Karpas-422 (cell line): ENCODE results near the gene CD200R1. TPM values are rescaled to one million over a fixed set of nuclear protein-coding genes. Genes with fewer than 3 reads are reported as not detected.
A peak's percentile ranks its signal among the peaks of the same experiment; 100 is the strongest.

Experiments used
- DNase-seq: peaks from one replicate; pipeline ENCODE4 v3.0.0-alpha.2; 2015
- H2AFZ ChIP-seq: fragments of 200-600 bp; sonication (generic); 2 replicates; pipeline ENCODE4 v1.6.1; 2014; ENCODE audit warnings: antibody characterized with exemption, low read length, mixed read lengths
- H3K27ac ChIP-seq: fragments of 200-600 bp; sonication (generic); 2 replicates; pipeline ENCODE4 v1.5.1; 2014; ENCODE audit warnings: mild to moderate bottlenecking, low read length, moderate library complexity
- H3K27me3 ChIP-seq: fragments of 200-600 bp; sonication (generic); 2 replicates; pipeline ENCODE4 v1.6.1; 2014; ENCODE audit warnings: low read length, mixed read lengths
- H3K36me3 ChIP-seq: fragments of 200-600 bp; sonication (generic); 2 replicates; pipeline ENCODE4 v1.6.1; 2014; ENCODE audit warnings: low read length, mixed read lengths; ENCODE audit not compliant: insufficient read depth
- H3K4me1 ChIP-seq: fragments of 200-600 bp; sonication (generic); 2 replicates; pipeline ENCODE4 v1.6.1; 2014; ENCODE audit warnings: mild to moderate bottlenecking, low read length, mixed read lengths
- H3K4me2 ChIP-seq: fragments of 200-600 bp; sonication (generic); 2 replicates; pipeline ENCODE4 v1.6.1; 2014; ENCODE audit warnings: low read length, low read depth, mild to moderate bottlenecking; ENCODE audit not compliant: poor library complexity, severe bottlenecking
- H3K4me3 ChIP-seq: fragments of 200-600 bp; sonication (generic); 2 replicates; pipeline ENCODE4 v1.5.1; 2014; ENCODE audit warnings: mild to moderate bottlenecking, antibody characterized with exemption, low read length, mixed read lengths
- H3K79me2 ChIP-seq: fragments of 200-600 bp; sonication (generic); 2 replicates; pipeline ENCODE4 v1.6.1; 2014; ENCODE audit warnings: mild to moderate bottlenecking, low read length, mixed read lengths
- H3K9ac ChIP-seq: fragments of 200-600 bp; sonication (generic); 2 replicates; pipeline ENCODE4 v1.6.0; 2014; ENCODE audit warnings: low read length
- H3K9me2 ChIP-seq: fragments of 200-600 bp; sonication (generic), shearing (Covaris generic); replicated peaks from 2 replicates; pipeline ENCODE4 v1.6.0; 2014; ENCODE audit warnings: mild to moderate bottlenecking, low read length, moderate library complexity; ENCODE audit not compliant: insufficient read depth
- H3K9me3 ChIP-seq: fragments of 300-700, 200-600 bp; sonication (generic); 2 replicates; pipeline ENCODE4 v1.6.1; 2014; ENCODE audit warnings: low read length, mixed read lengths
- H4K20me1 ChIP-seq: fragments of 200-600 bp; sonication (generic); 2 replicates; pipeline ENCODE4 v1.6.1; 2014; ENCODE audit warnings: mild to moderate bottlenecking, antibody characterized with exemption, low read length, low read depth; ENCODE audit not compliant: insufficient read depth
- total RNA-seq: library from RNA; depleted of rRNA; stranded (reverse); fragments of >200 nt; shearing (Covaris generic); gene quantifications from 2 replicates; pipeline ENCODE4 v1.2.3, GENCODE V29; 2014; ENCODE audit warnings: low replicate concordance

The CD200R1 gene
- total RNA-seq, 1 experiment from 2014 or later, result not detected

- H3K27ac ChIP-seq, result no peak overlapping the region
Measured at GRCh38 chr3:113005611-113006010, 30.7 kb upstream of the CD200R1 start.

DNA sequence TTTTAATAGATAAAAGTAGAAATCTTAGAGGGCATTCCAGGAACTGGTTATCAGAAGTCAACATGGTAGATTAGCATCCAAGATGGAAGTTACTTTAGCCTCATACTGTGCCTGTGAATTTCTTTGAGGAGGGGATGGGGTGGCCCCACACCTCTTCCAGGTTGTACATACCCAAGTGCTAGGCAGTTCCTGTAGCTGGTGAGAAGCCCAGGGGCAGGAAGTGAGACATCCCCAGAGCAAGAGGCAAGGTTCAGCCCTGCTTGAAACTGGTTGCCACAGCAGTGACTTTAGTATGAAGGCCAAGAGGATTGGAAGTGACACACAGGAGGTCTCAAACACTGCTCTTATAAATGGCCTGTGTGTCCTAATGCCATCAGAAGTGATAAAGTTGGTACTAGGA lies 27.8 kb upstream of the CD200R1 start:
- H3K9ac ChIP-seq, result no peak overlapping the region
- H3K9me3 ChIP-seq, result no peaks in the 10 kb centered on the region
- no peak overlapping the region for H2AFZ ChIP-seq
- peaks cover 42% of the 10 kb centered on the region for H3K79me2 ChIP-seq
- H3K27ac ChIP-seq, result no peak overlapping the region
- no peaks in the 10 kb centered on the region for H3K9me2 ChIP-seq
- no peak for DNase-seq
- H3K27me3 ChIP-seq, result no peaks in the 10 kb centered on the region
- no peak overlapping the region for H3K4me3 ChIP-seq
- no peak overlapping the region for H3K4me2 ChIP-seq
- H4K20me1 ChIP-seq, result 0 out of 2 replicates have a peak, but pooled peaks cover 4% of the 10 kb centered on the region
- H3K4me1 ChIP-seq, result no peaks in the 10 kb centered on the region
- H3K36me3 ChIP-seq, result peaks cover 65% of the 10 kb centered on the region

More at GRCh38 chr3:113005611-113006010, 30.7 kb upstream of the CD200R1 start:
- peaks cover 69% of the 10 kb centered on the region for H3K79me2 ChIP-seq
- no peaks in the 10 kb centered on the region for H3K9me2 ChIP-seq
- H3K4me3 ChIP-seq, result no peak overlapping the region
- H3K9me3 ChIP-seq, result no peaks in the 10 kb centered on the region
- no peak overlapping the region for H3K9ac ChIP-seq
- H4K20me1 ChIP-seq, result 0 out of 2 replicates have a peak, but pooled peaks cover 4% of the 10 kb centered on the region
- H3K4me2 ChIP-seq, result no peak overlapping the region
- no peak for DNase-seq
- H2AFZ ChIP-seq, result no peak overlapping the region
- H3K27me3 ChIP-seq, result no peaks in the 10 kb centered on the region
- no peaks in the 10 kb centered on the region for H3K4me1 ChIP-seq
- H3K36me3 ChIP-seq, result peaks cover 78% of the 10 kb centered on the region

- H3K9ac ChIP-seq, result no peak overlapping the region
- no peaks in the 10 kb centered on the region for H3K27me3 ChIP-seq
- H3K9me2 ChIP-seq, result no peaks in the 10 kb centered on the region
- no peak overlapping the region for H3K4me2 ChIP-seq
- H4K20me1 ChIP-seq, result 0 out of 2 replicates have a peak, but pooled peaks cover 4% of the 10 kb centered on the region
- no peak overlapping the region for H2AFZ ChIP-seq
- H3K4me1 ChIP-seq, result peaks cover 1% of the 10 kb centered on the region
- no peak overlapping the region for H3K27ac ChIP-seq
- H3K79me2 ChIP-seq, result peaks cover 39% of the 10 kb centered on the region
- no peaks in the 10 kb centered on the region for H3K9me3 ChIP-seq
- DNase-seq, result no peak
- no peak overlapping the region for H3K4me3 ChIP-seq
- H3K36me3 ChIP-seq, result peaks cover 59% of the 10 kb centered on the region
Measured at GRCh38 chr3:113002037-113002436, 27.1 kb upstream of the CD200R1 start.

DNA sequence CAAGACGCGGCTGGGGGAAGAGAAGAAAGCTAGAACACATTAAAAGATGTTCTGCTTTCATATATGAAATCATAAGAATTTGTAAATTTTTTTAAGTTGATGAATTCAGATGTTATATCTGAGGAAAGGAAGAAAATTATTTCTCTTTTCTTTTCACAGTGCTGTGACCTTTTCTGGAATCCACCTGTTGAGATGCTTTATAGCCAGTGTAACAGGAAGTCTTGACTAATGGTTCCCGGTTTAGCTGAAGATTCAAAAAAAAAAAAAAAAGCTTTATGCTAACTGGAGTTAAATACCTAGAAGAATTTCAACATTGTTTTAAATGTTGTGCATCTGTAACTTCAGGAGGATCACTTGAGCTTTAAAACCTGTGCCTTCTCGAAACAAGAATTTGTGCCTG lies 25.8 kb upstream of the CD200R1 start:
- H3K9me3 ChIP-seq, result no peaks in the 10 kb centered on the region
- no peak overlapping the region for H3K27ac ChIP-seq
- peaks cover 40% of the 10 kb centered on the region for H3K79me2 ChIP-seq
- H3K36me3 ChIP-seq, result peaks cover 47% of the 10 kb centered on the region; the same call in 1 of the 2 replicates
- no peaks in the 10 kb centered on the region for H3K27me3 ChIP-seq
- no peak for DNase-seq
- H3K4me1 ChIP-seq, result peaks cover 7% of the 10 kb centered on the region
- H2AFZ ChIP-seq, result no peak overlapping the region
- H4K20me1 ChIP-seq, result no peaks in the 10 kb centered on the region
- H3K9me2 ChIP-seq, result no peaks in the 10 kb centered on the region
- H3K4me2 ChIP-seq, result no peak overlapping the region
- H3K9ac ChIP-seq, result no peak overlapping the region
- no peak overlapping the region for H3K4me3 ChIP-seq

- Histone ChIP-seq H3K36me3 (peaks cover 16% of the 10 kb centered on the region; the same call in 1 of the 2 replicates), H3K9me3 (no peaks in the 10 kb centered on the region), H3K4me2 (no peak overlapping the region), H3K4me3 (no peak overlapping the region), H3K9ac (no peak overlapping the region), H3K27me3 (no peaks in the 10 kb centered on the region), H2AFZ (no peak overlapping the region), H3K79me2 (peaks cover 57% of the 10 kb centered on the region), H3K27ac (no peak overlapping the region), H4K20me1 (no peaks in the 10 kb centered on the region), H3K9me2 (no peaks in the 10 kb centered on the region), H3K4me1 (peaks cover 34% of the 10 kb centered on the region)
- DNase-seq, result no peak
Measured at GRCh38 chr3:112995800-112996199, 20.9 kb upstream of the CD200R1 start.

DNA sequence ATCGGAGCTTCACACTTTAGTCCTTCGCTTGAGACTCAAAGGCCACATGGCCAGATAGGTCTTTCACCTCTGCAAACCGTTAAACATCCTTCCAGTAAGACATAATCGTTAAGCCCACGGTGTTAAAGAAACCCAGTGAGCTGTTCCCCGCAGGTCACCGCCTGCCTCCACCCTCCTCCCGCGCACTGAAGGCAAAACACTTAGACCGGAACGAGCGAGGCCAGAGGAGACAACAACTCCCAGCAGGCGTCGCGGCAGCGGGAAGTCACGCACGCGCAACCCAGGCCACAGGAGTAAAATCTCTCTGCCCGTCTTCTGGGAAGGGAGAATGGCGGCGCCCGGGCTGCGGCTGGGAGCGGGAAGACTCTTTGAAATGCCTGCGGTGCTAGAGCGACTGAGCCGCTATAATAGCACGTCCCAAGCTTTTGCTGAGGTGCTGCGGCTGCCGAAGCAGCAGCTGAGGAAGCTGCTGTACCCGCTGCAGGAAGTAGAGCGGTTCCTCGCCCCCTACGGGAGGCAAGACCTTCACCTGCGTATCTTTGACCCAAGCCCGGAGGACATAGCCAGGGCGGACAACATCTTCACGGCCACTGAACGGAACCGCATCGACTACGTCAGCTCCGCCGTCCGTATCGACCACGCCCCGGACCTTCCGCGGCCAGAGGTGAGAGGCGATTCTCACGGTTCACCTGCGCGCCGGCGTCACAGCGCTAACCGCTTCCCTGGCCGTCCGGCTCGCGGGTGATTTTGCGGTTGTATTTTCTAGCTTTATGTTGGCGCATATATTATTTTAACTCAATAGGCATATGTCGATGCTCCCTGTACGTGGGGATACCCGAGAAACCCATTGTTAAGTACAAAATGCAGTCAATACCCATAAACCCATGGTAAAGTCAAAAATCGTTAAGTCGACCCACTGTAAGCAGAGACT lies 16.0 kb upstream of the CD200R1 start, which contains the start of gene GTPBP8:
Gene GTPBP8 (plus strand): TSS at position 313 of the 931 bp plus-strand sequence. CDS start 16 bp downstream, at position 329.
- Histone ChIP-seq H2AFZ (peak within 1 kb of the TSS; percentile 93), H3K79me2 (peaks cover 45% of the 10 kb centered on the region), H3K27ac (peak within 1 kb of the TSS; percentile 48), H3K9me2 (no peaks in the 10 kb centered on the region), H3K9ac (peak within 1 kb of the TSS; percentile 81), H3K27me3 (no peaks in the 10 kb centered on the region), H3K36me3 (no peaks in the 10 kb centered on the region), H3K4me2 (peak within 1 kb of the TSS; percentile 96), H4K20me1 (no peaks in the 10 kb centered on the region), H3K9me3 (no peaks in the 10 kb centered on the region), H3K4me1 (peaks cover 34% of the 10 kb centered on the region), H3K4me3 (peak within 1 kb of the TSS; percentile 69)
- peak; percentile 93 for DNase-seq

GRCh38 chr3:112987710-112988334 lies 12.9 kb upstream of the CD200R1 start:
- Histone ChIP-seq H3K9me2 (no peaks in the 10 kb centered on the region), H3K4me3 (no peak overlapping the region), H3K4me1 (peaks cover 22% of the 10 kb centered on the region), H3K36me3 (no peaks in the 10 kb centered on the region), H3K9ac (no peak overlapping the region), H3K27ac (no peak overlapping the region), H3K4me2 (no peak overlapping the region), H3K9me3 (no peaks in the 10 kb centered on the region), H2AFZ (no peak overlapping the region), H3K27me3 (no peaks in the 10 kb centered on the region), H4K20me1 (no peaks in the 10 kb centered on the region), H3K79me2 (peaks cover 15% of the 10 kb centered on the region)
- DNase-seq, result no peak

GRCh38 chr3:112984485-112984884 lies 9.6 kb upstream of the CD200R1 start:
- no peak overlapping the region for H2AFZ ChIP-seq
- no peak overlapping the region for H3K4me3 ChIP-seq
- no peaks in the 10 kb centered on the region for H3K27me3 ChIP-seq
- H3K36me3 ChIP-seq, result no peaks in the 10 kb centered on the region
- H4K20me1 ChIP-seq, result no peaks in the 10 kb centered on the region
- H3K4me1 ChIP-seq, result peaks cover 6% of the 10 kb centered on the region; the same call in 1 of the 2 replicates
- DNase-seq, result no peak
- no peaks in the 10 kb centered on the region for H3K79me2 ChIP-seq
- no peaks in the 10 kb centered on the region for H3K9me3 ChIP-seq
- H3K4me2 ChIP-seq, result no peak overlapping the region
- H3K27ac ChIP-seq, result no peak overlapping the region
- H3K9me2 ChIP-seq, result no peaks in the 10 kb centered on the region
- H3K9ac ChIP-seq, result no peak overlapping the region
